ENCODE results near the gene SH2D1B.

DNA sequence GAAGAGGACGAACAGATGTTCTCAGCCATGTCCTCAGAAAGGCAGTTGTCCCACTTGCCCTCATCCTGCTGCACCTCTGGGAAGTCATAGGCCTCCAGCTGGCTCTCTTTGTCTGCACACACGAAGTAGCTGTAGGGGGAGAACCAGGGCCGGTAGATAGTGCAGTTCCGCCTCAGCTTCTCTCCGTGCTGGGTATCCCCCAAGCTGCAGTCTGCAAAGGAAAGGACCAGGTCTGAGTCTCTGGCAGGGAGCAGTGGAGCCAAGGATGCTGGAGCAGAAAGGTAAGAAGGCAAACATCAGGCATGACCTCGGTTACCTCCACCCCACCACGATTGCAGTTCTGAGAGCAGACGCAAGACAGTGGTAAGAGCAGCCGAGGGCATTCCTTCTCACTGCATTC lies 37.5 kb downstream of the SH2D1B start:
- TF ChIP-seq, protein P1, sequence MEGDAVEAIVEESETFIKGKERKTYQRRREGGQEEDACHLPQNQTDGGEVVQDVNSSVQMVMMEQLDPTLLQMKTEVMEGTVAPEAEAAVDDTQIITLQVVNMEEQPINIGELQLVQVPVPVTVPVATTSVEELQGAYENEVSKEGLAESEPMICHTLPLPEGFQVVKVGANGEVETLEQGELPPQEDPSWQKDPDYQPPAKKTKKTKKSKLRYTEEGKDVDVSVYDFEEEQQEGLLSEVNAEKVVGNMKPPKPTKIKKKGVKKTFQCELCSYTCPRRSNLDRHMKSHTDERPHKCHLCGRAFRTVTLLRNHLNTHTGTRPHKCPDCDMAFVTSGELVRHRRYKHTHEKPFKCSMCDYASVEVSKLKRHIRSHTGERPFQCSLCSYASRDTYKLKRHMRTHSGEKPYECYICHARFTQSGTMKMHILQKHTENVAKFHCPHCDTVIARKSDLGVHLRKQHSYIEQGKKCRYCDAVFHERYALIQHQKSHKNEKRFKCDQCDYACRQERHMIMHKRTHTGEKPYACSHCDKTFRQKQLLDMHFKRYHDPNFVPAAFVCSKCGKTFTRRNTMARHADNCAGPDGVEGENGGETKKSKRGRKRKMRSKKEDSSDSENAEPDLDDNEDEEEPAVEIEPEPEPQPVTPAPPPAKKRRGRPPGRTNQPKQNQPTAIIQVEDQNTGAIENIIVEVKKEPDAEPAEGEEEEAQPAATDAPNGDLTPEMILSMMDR (IDR thresholded peaks at IDR 0.05; ENCODE audit: insufficient read depth, low read length) = no peak
- no peak for TF ChIP-seq POLR2AphosphoS5 (IDR thresholded peaks at IDR 0.05; ENCODE audit: low read depth)
